HG02763 (cell line): ENCODE measurements around the gene KLHL14.
"Not testable (repeated sequence)": the region's sequence is repeated elsewhere in the genome, so short reads cannot be mapped to it uniquely, and the experiment has no call there.

Experiments used
- ATAC-seq: cut with Tn5 transposase; IDR thresholded peaks from one replicate; pipeline ENCODE4 v1.9.1; 2021; ENCODE audit warnings: mild to moderate bottlenecking, moderate library complexity; ENCODE audit not compliant: unreplicated experiment

KLHL14 gene

GRCh38 chr18:32772581-32773381 is at the start of gene KLHL14:
TSS of gene KLHL14 (minus strand) at chr18:32773023. CDS start at chr18:32770591, 2,432 bp downstream.
- no peak for ATAC-seq

GRCh38 chr18:32822197-32822596 is 49.4 kb upstream of the KLHL14 start:
- ATAC-seq = no peak

GRCh38 chr18:32815881-32816280 is 43.1 kb upstream of the KLHL14 start:
- ATAC-seq = no peak

- ATAC-seq = no peak
These were observed 39.5 kb upstream of the KLHL14 start for GRCh38 chr18:32812342-32812741.

GRCh38 chr18:32810314-32810713 is 37.5 kb upstream of the KLHL14 start:
- ATAC-seq = no peak

GRCh38 chr18:32805354-32805753 is 32.5 kb upstream of the KLHL14 start:
- no peak for ATAC-seq

- ATAC-seq = no peak
These were observed 31.5 kb upstream of the KLHL14 start for GRCh38 chr18:32804134-32804888.

- ATAC-seq = peak; percentile 80
These were observed 30.7 kb upstream of the KLHL14 start for GRCh38 chr18:32803568-32803967.

- ATAC-seq = peak; percentile 52
These were observed 30.0 kb upstream of the KLHL14 start for GRCh38 chr18:32802591-32803451.

GRCh38 chr18:32801228-32801627 is 28.4 kb upstream of the KLHL14 start:
- no peak for ATAC-seq

- no peak for ATAC-seq
These were observed 25.6 kb upstream of the KLHL14 start for GRCh38 chr18:32798209-32798960.

- ATAC-seq = not testable (repeated sequence)
These were observed 21.8 kb upstream of the KLHL14 start for GRCh38 chr18:32794667-32795066.

- ATAC-seq = no peak
These were observed 6.2 kb upstream of the KLHL14 start for GRCh38 chr18:32779010-32779409.

GRCh38 chr18:32777049-32777448 is 4.2 kb upstream of the KLHL14 start:
- ATAC-seq = no peak

- ATAC-seq = no peak
These were observed 3.7 kb upstream of the KLHL14 start for GRCh38 chr18:32776561-32776960.

- ATAC-seq = no peak
These were observed 2.8 kb upstream of the KLHL14 start for GRCh38 chr18:32775628-32776027.

- ATAC-seq = no peak
These were observed 524 bp upstream of the KLHL14 start for GRCh38 chr18:32773382-32773712.

- ATAC-seq = no peak
These were observed 797 bp downstream of the KLHL14 start for GRCh38 chr18:32771871-32772580.

- ATAC-seq = no peak
These were observed 1.6 kb downstream of the KLHL14 start for GRCh38 chr18:32771169-32771751.
